ENCODE measurements around the gene FAM181B.

DNA sequence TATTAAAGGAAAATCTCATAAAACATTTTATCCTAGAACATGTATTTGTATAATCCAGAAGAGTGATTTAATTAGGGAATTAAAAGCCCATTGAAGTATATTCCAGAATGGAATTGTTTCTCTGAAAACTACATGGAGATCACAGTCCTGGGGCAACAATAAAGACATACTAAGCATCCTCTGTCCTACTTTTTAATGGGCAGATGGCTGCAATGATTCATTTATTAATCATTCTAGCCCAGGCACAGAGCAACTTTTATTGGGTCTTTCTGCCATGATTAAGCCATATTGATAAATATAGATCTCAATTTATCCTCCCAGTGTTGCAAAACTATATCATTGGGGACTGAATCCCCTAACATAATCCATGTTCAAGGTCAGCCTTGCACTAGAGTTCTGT lies 22.0 kb downstream of the FAM181B start:
- TF ChIP-seq, protein P1, sequence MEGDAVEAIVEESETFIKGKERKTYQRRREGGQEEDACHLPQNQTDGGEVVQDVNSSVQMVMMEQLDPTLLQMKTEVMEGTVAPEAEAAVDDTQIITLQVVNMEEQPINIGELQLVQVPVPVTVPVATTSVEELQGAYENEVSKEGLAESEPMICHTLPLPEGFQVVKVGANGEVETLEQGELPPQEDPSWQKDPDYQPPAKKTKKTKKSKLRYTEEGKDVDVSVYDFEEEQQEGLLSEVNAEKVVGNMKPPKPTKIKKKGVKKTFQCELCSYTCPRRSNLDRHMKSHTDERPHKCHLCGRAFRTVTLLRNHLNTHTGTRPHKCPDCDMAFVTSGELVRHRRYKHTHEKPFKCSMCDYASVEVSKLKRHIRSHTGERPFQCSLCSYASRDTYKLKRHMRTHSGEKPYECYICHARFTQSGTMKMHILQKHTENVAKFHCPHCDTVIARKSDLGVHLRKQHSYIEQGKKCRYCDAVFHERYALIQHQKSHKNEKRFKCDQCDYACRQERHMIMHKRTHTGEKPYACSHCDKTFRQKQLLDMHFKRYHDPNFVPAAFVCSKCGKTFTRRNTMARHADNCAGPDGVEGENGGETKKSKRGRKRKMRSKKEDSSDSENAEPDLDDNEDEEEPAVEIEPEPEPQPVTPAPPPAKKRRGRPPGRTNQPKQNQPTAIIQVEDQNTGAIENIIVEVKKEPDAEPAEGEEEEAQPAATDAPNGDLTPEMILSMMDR (IDR thresholded peaks at IDR 0.05) = no peak
- TF ChIP-seq POLR2A (IDR thresholded peaks at IDR 0.05) = no peak
